T-helper 1 cell treated with Interleukin-12 subunit alpha and Interleukin-12 subunit beta and Interleukin-4 antibody, amounts not matched to agents 30 ng/mL and 1 ng/mL, for 36 hours (primary cell): Measurements from ENCODE around the gene SEMA4C. TPM values are rescaled to one million over a fixed set of nuclear protein-coding genes. Genes with fewer than 3 reads are reported as not detected.
"Not testable (repeated sequence)": the region's sequence is repeated elsewhere in the genome, so short reads cannot be mapped to it uniquely, and the experiment has no call there.

Experiments
- intact Hi-C: fragments of 100-400 bp; cut with micrococcal nuclease; formaldehyde crosslinking; loops from one replicate; pipeline ENCODE4 v1.15.1; 2024
- total RNA-seq: library from RNA; stranded (reverse); gene quantifications from 2 replicates; pipeline ENCODE4 v1.2.3, GENCODE V29; 2022

Gene SEMA4C
- total RNA-seq, 1 donor from 2014 or later = 23.9 TPM

- intact Hi-C loops = no loop called here
These were observed 28.2 kb upstream of the SEMA4C start for GRCh38 chr2:96898135-96898505.

- intact Hi-C loops = no loop called here
These were observed 27.7 kb upstream of the SEMA4C start for GRCh38 chr2:96897491-96898134.

- intact Hi-C loops = no loop called here
These were observed 26.1 kb upstream of the SEMA4C start for GRCh38 chr2:96895746-96896651.

- intact Hi-C loops = no loop called here
These were observed 25.3 kb upstream of the SEMA4C start for GRCh38 chr2:96895032-96895745.

- intact Hi-C loops = no loop called here
These were observed 24.3 kb upstream of the SEMA4C start for GRCh38 chr2:96894151-96894531.

GRCh38 chr2:96893289-96894150 lies 23.6 kb upstream of the SEMA4C start:
- intact Hi-C loops = no loop called here

- intact Hi-C loops = no loop called here
These were observed 21.9 kb upstream of the SEMA4C start for GRCh38 chr2:96891591-96892333.

GRCh38 chr2:96890726-96891385 lies 21.0 kb upstream of the SEMA4C start:
- intact Hi-C loops = no loop called here

- intact Hi-C loops = no loop called here
These were observed 20.4 kb upstream of the SEMA4C start for GRCh38 chr2:96890252-96890651.

GRCh38 chr2:96889502-96889901 lies 19.6 kb upstream of the SEMA4C start:
- intact Hi-C loops = not testable (repeated sequence)

- intact Hi-C loops = no loop called here
These were observed 18.5 kb upstream of the SEMA4C start for GRCh38 chr2:96888072-96889011.

- intact Hi-C loops = no loop called here
These were observed 17.7 kb upstream of the SEMA4C start for GRCh38 chr2:96887493-96888012.

GRCh38 chr2:96885432-96886347 lies 15.8 kb upstream of the SEMA4C start:
- intact Hi-C loops = no loop called here

- intact Hi-C loops = no loop called here
These were observed 14.6 kb upstream of the SEMA4C start for GRCh38 chr2:96884299-96885094.

GRCh38 chr2:96883306-96883705 lies 13.4 kb upstream of the SEMA4C start:
- intact Hi-C loops = no loop called here

GRCh38 chr2:96882906-96883305 lies 13.0 kb upstream of the SEMA4C start:
- intact Hi-C loops = no loop called here

GRCh38 chr2:96882230-96882629 lies 12.3 kb upstream of the SEMA4C start:
- intact Hi-C loops = no loop called here
